GM12878 (cell line): ENCODE data around the gene HIRA. TPM values are rescaled to one million over a fixed set of nuclear protein-coding genes. Genes with fewer than 3 reads are reported as not detected.

Experiments used
- ATAC-seq: fragments of 200-7000 bp; cut with Tn5 transposase; 3 replicates; pipeline ENCODE4 v1.9.1; 2020; ENCODE audit warnings: mild to moderate bottlenecking, moderate library complexity
- BruUV-seq: library from RNA; stranded (reverse); fragments of 400-500 nt; replicated peaks from 2 replicates; lab custom pipeline; 2021; lab: Mats Ljungman, UMichigan
- CTCF ChIA-PET: fragments of 300-600 bp; sonication (Branson Sonifier 250); formaldehyde crosslinking; extraction: SDS; loops from one replicate; lab custom pipeline; 2021; ENCODE audit warnings: inconsistent platforms; lab: Yijun Ruan, JAX
- POLR2A ChIA-PET: fragments of 350-600 bp; formaldehyde crosslinking; extraction: SDS; loops from one replicate; lab custom pipeline; 2021; ENCODE audit warnings: inconsistent platforms; lab: Charles Lee
- RAD21 ChIA-PET: fragments of 300-600 bp; sonication (Branson Sonifier 250); formaldehyde crosslinking; loops from one replicate; lab custom pipeline; 2023; ENCODE audit warnings: antibody characterized with exemption; ENCODE audit not compliant: unreplicated experiment; lab: Charles Lee
- SMC1A ChIA-PET: fragments of 300-600 bp; sonication (Branson Sonifier 250); formaldehyde crosslinking; loops from one replicate; lab custom pipeline; 2023; ENCODE audit not compliant: unreplicated experiment, uncharacterized antibody; lab: Charles Lee
- DNase-seq: peaks from one replicate; pipeline ENCODE4 v3.0.0-alpha.2; 2011; ENCODE audit warnings: low read depth, low spot score
- FAIRE-seq: peaks from 3 replicates; lab custom pipeline; 2011; peaks lifted over from hg19 to GRCh38; lab: Jason Lieb, UNC
- H2AFZ ChIP-seq: 2 replicates; pipeline ENCODE4 v1.6.0; 2011; ENCODE audit warnings: low read depth, low read length, control low read depth; ENCODE audit not compliant: control insufficient read depth
- H3K27ac ChIP-seq: 2 replicates; pipeline ENCODE4 v1.5.1; 2011; ENCODE audit warnings: control low read depth; ENCODE audit not compliant: control insufficient read depth, insufficient read depth
- H3K27me3 ChIP-seq, 2 experiments: replicated peaks in 1 of 2; 2 replicates each; pipeline versions ENCODE4 v1.6.0 to v1.6.1; 2011; ENCODE audit warnings: low read length in 1 of 2; ENCODE audit not compliant: control insufficient read depth in 2 of 2, insufficient read depth in 2 of 2
- H3K36me3 ChIP-seq, 2 experiments: 2 replicates each; pipeline ENCODE4 v1.5.1; 2011; ENCODE audit warnings: low read length in 1 of 2; ENCODE audit not compliant: control insufficient read depth in 2 of 2, insufficient read depth in 2 of 2
- H3K4me1 ChIP-seq: 2 replicates; pipeline ENCODE4 v1.6.1; 2011; ENCODE audit warnings: mild to moderate bottlenecking, low read length, moderate library complexity, mixed read lengths; ENCODE audit not compliant: control insufficient read depth, insufficient read depth
- H3K4me2 ChIP-seq: 2 replicates; pipeline ENCODE4 v1.6.0; 2011; ENCODE audit warnings: control low read depth; ENCODE audit not compliant: control insufficient read depth, insufficient read depth
- H3K4me3 ChIP-seq: fragments of 200-600 bp; sonication (generic); 2 replicates; pipeline ENCODE4 v1.5.1; 2016
- H3K79me2 ChIP-seq: 2 replicates; pipeline ENCODE4 v1.6.0; 2011; ENCODE audit warnings: low read length; ENCODE audit not compliant: control insufficient read depth, insufficient read depth
- H3K9ac ChIP-seq: 2 replicates; pipeline ENCODE4 v1.8.0; 2011; ENCODE audit warnings: low read length, control low read depth, mixed read lengths; ENCODE audit not compliant: control insufficient read depth, insufficient read depth
- H3K9me3 ChIP-seq: replicated peaks from 3 replicates; pipeline ENCODE4 v1.5.1; 2011; ENCODE audit warnings: mild to moderate bottlenecking, low read length; ENCODE audit not compliant: control insufficient read depth, insufficient read depth
- H4K20me1 ChIP-seq: 2 replicates; pipeline ENCODE4 v1.6.0; 2011; ENCODE audit not compliant: control insufficient read depth, insufficient read depth
- BRCA1 ChIP-seq: IDR thresholded peaks from 2 replicates; pipeline ENCODE4 v1.6.1; 2011; ENCODE audit warnings: low read depth, low read length, improper control_type of control experiment
- CTCF ChIP-seq, 3 experiments: IDR thresholded peaks in 2 of 3; conservative IDR thresholded peaks in 1 of 3; 2 replicates each; pipeline ENCODE4 v1.5.1; 2011; ENCODE audit warnings: low read depth in 3 of 3, low read length in 3 of 3, mild to moderate bottlenecking in 3 of 3, control low read depth in 2 of 3, moderate library complexity in 2 of 3, inconsistent platforms in 1 of 3, mixed read lengths in 1 of 3; ENCODE audit not compliant: control insufficient read depth in 2 of 3, insufficient read depth in 1 of 3; ENCODE audit errors: extremely low read depth in 1 of 3
- IRF5 ChIP-seq: fragments of 450-650 bp; IDR thresholded peaks from 2 replicates; pipeline ENCODE4 v1.6.1; 2017; ENCODE audit warnings: borderline replicate concordance
- WGBS: methylation state at CpG from one replicate; pipeline ENCODE4 v1.1.6; 2016; ENCODE audit warnings: low lambda C conversion rate; ENCODE audit not compliant: insufficient replicate concordance, insufficient coverage; ENCODE audit errors: missing lambda C conversion rate; 5-methylcytosine and 5-hydroxymethylcytosine counted together
- in situ Hi-C: fragments of 300-500 bp; cut with MboI; formaldehyde crosslinking; loops from 9 replicates; pipeline ENCODE4 v1.14.3; 2018; ENCODE audit warnings: mixed read lengths
- intact Hi-C: fragments of 100-400 bp; cut with micrococcal nuclease; formaldehyde crosslinking; loops from one replicate; pipeline ENCODE4 v1.14.2; 2022; ENCODE audit not compliant: unreplicated experiment
- polyA plus RNA-seq, 11 experiments: library from polyadenylated mRNA; depleted of rRNA in 4 of 11; unstranded in 6 of 11; stranded (reverse) in 5 of 11; fragments of >200 nt; fragmentation: Nextera tagmentation in 4 of 11; fragmentation: Illumina TruSeq in 1 of 11; extraction: Ambion mirVana in 4 of 11; extraction: Trizol in 1 of 11; gene quantifications; 1 replicate in 1 of 11; 2 replicates in 10 of 11; pipeline versions ENCODE4 v1.2.1 to v1.2.3, GENCODE V29; 2011 to 2016; ENCODE audit warnings: inconsistent platforms in 2 of 11, missing spikeins in 2 of 11, low read depth in 1 of 11
- total RNA-seq, 4 experiments: library from RNA; depleted of rRNA in 3 of 4; stranded (reverse); fragments of >200 nt in 3 of 4; fragmentation: Illumina TruSeq in 1 of 4; extraction: Trizol in 1 of 4; gene quantifications; 2 replicates each; pipeline versions ENCODE4 v1.2.1 to v1.2.3, GENCODE V29; 2013 to 2021

Gene HIRA
- total and polyA plus RNA-seq, 10 of the 15 experiments (the other 5 are each of a cell fraction or from before 2014, with no cell fraction given), result 0.34 to 32.7 (median 14.5) TPM

GRCh38 chr22:19473578-19473977 is 42.0 kb upstream of the HIRA start:
- no TSS peak for BruUV-seq
- peaks cover 28 to 31% of the 10 kb centered on the region in 2 experiments for H3K36me3 ChIP-seq
- intact Hi-C loops (loop anchor here (10.0 kb wide), 2 partner anchors 161 to 179 kb away; partner anchors contain the start of gene CLTCL1), in situ Hi-C loops (no loop called here)
- H3K27ac ChIP-seq, result no peak overlapping the region
- SMC1A ChIA-PET, result interaction anchor here (1.2 to 1.4 kb wide), 2 partner anchors 155 to 173 kb away, joined by 4 to 7 read pairs; no protein-coding TSS in a partner anchor
- ATAC-seq, result peak; percentile 28; the same call in 2 of the 3 replicates
- H3K4me3 ChIP-seq, result no peak overlapping the region
- peaks cover 23% of the 10 kb centered on the region for H3K79me2 ChIP-seq
- no peak overlapping the region for H3K4me2 ChIP-seq
- no peaks in the 10 kb centered on the region for H3K9me3 ChIP-seq
- CTCF ChIA-PET, result interaction anchor here (1.0 to 3.1 kb wide), 12 partner anchors 8 to 326 kb away, joined by 3 to 24 read pairs (median 3); partner anchors contain the start of gene SLC25A1
- RAD21 ChIA-PET, result interaction anchor here (0.7 to 2.9 kb wide), 4 partner anchors 156 to 329 kb away, joined by 3 to 11 read pairs (median 4); partner anchors contain the start of genes ESS2 and SLC25A1
- H3K27me3 ChIP-seq, result no peaks in the 10 kb centered on the region
- no peak for DNase-seq
- WGBS, result 72% methylated on average over 3 of the region's 3 CpGs
- H2AFZ ChIP-seq, result no peak overlapping the region
- TF ChIP-seq IRF5 (no peak), CTCF (IDR thresholded peaks at IDR 0.05 in 2 of 3, conservative IDR thresholded peaks at IDR 0.05 in 1 of 3; ENCODE audit: control insufficient read depth in 2 of 3, extremely low read depth in 1 of 3, insufficient read depth in 1 of 3, low read depth in 3 of 3, low read length in 3 of 3) (peak in 1 of 3 experiments; percentile 5; a peak in 2 of 6 replicates), BRCA1 (no peak)
- no peak overlapping the region for H3K9ac ChIP-seq
- FAIRE-seq, result no peak
- no peaks in the 10 kb centered on the region for H3K4me1 ChIP-seq
- H4K20me1 ChIP-seq, result no peaks in the 10 kb centered on the region; the same call in 1 of the 2 replicates
- POLR2A ChIA-PET, result no interaction called here
